PC-3 (cell line): ENCODE data around the gene AP1S1. TPM values are rescaled to one million over a fixed set of nuclear protein-coding genes. Genes with fewer than 3 reads are reported as not detected.

Source experiments
- ATAC-seq: fragments of 200-7000 bp; cut with Tn5 transposase; 2 replicates; pipeline ENCODE4 v1.9.1; 2020; ENCODE audit warnings: mild to moderate bottlenecking, moderate library complexity
- BruUV-seq: library from RNA; stranded (reverse); fragments of 400-500 nt; replicated peaks from 2 replicates; lab custom pipeline; 2021; lab: Mats Ljungman, UMichigan
- CTCF ChIA-PET: fragments of 300-600 bp; sonication (Branson Sonifier 250); formaldehyde crosslinking; loops from one replicate; lab custom pipeline; 2022; ENCODE audit warnings: antibody characterized with exemption; lab: Charles Lee
- POLR2A ChIA-PET: fragments of 300-600 bp; sonication (Branson Sonifier 250); formaldehyde crosslinking; loops from one replicate; lab custom pipeline; 2022; ENCODE audit warnings: antibody characterized with exemption; ENCODE audit not compliant: unreplicated experiment; lab: Charles Lee
- DNase-seq: peaks from one replicate; pipeline ENCODE4 v3.0.0-alpha.2; 2015
- H2AFZ ChIP-seq: fragments of 300-600 bp; sonication (generic); 2 replicates; pipeline ENCODE4 v1.6.0; 2016; ENCODE audit warnings: antibody characterized with exemption, low read length
- H3F3A ChIP-seq: fragments of 300-600 bp; sonication (generic); one replicate; pipeline ENCODE4 v1.6.0; 2017; ENCODE audit warnings: antibody characterized with exemption, low read length, control low read depth, mild to moderate bottlenecking; ENCODE audit not compliant: unreplicated experiment
- H3K27ac ChIP-seq: fragments of 300-600 bp; sonication (generic); 2 replicates; pipeline ENCODE4 v1.5.1; 2016; ENCODE audit warnings: mild to moderate bottlenecking, low read length
- H3K27me3 ChIP-seq: fragments of 300-600 bp; sonication (generic); 2 replicates; pipeline ENCODE4 v1.6.1; 2016; ENCODE audit warnings: low read length, mixed read lengths
- H3K36me3 ChIP-seq: fragments of 300-600 bp; sonication (generic); 2 replicates; pipeline ENCODE4 v1.6.1; 2016; ENCODE audit warnings: low read depth, mixed run types, low read length, mixed read lengths
- H3K4me1 ChIP-seq: fragments of 300-600 bp; sonication (generic); 2 replicates; pipeline ENCODE4 v1.5.1; 2016; ENCODE audit warnings: low read length; ENCODE audit not compliant: insufficient read depth
- H3K4me2 ChIP-seq: fragments of 300-600 bp; sonication (generic); 2 replicates; pipeline ENCODE4 v1.6.0; 2016; ENCODE audit warnings: low read length
- H3K4me3 ChIP-seq: fragments of 300-600 bp; sonication (generic); 2 replicates; pipeline ENCODE4 v1.5.1; 2016; ENCODE audit warnings: mild to moderate bottlenecking, low read length, mixed read lengths
- H3K79me2 ChIP-seq: fragments of 300-600 bp; sonication (generic); 2 replicates; pipeline ENCODE4 v1.6.1; 2017; ENCODE audit warnings: low read length, mixed read lengths
- H3K9ac ChIP-seq: fragments of 300-600 bp; sonication (generic); 2 replicates; pipeline ENCODE4 v1.6.0; 2016; ENCODE audit warnings: mild to moderate bottlenecking, low read length
- H3K9me2 ChIP-seq: fragments of 300-600 bp; sonication (generic); replicated peaks from 2 replicates; pipeline ENCODE4 v1.6.1; 2016; ENCODE audit warnings: mixed run types, low read length, mixed read lengths
- H3K9me3 ChIP-seq: fragments of 300-600 bp; sonication (generic); 2 replicates; pipeline ENCODE4 v1.6.1; 2016; ENCODE audit warnings: low read length, mixed read lengths
- H4K20me1 ChIP-seq: fragments of 300-600 bp; sonication (generic); 2 replicates; pipeline ENCODE4 v1.6.1; 2016; ENCODE audit warnings: low read length, mixed read lengths
- CTCF ChIP-seq: fragments of 300-600 bp; sonication (generic); conservative IDR thresholded peaks from 2 replicates; pipeline ENCODE4 v1.5.1; 2017; ENCODE audit warnings: antibody characterized with exemption, low read depth, mild to moderate bottlenecking, low read length
- EZH2 ChIP-seq: fragments of 300-600 bp; sonication (generic); IDR thresholded peaks from one replicate; pipeline ENCODE4 v1.6.1; 2017; ENCODE audit warnings: antibody characterized with exemption, mild to moderate bottlenecking, low read length; ENCODE audit not compliant: unreplicated experiment
- EZH2phosphoT487 ChIP-seq: fragments of 300-600 bp; sonication (generic); IDR thresholded peaks from 2 replicates; pipeline ENCODE4 v1.6.1; 2018; ENCODE audit warnings: mild to moderate bottlenecking, antibody characterized with exemption, low read length, borderline replicate concordance
- intact Hi-C: fragments of 100-400 bp; cut with micrococcal nuclease; formaldehyde crosslinking; loops from 2 replicates; pipeline ENCODE4 v1.9.0; 2023
- total RNA-seq: library from RNA; depleted of rRNA; stranded (reverse); fragments of >200 nt; gene quantifications from 2 replicates; pipeline ENCODE4 v1.2.3, GENCODE V29; 2014

AP1S1 gene
- total RNA-seq, 1 experiment from 2014 or later: 190 TPM

- TF ChIP-seq CTCF: no peak
- TF ChIP-seq EZH2: no peak
- TF ChIP-seq EZH2phosphoT487: no peak
- Histone ChIP-seq H3K79me2 (no peaks in the 10 kb centered on the region), H3K9me3 (no peaks in the 10 kb centered on the region), H4K20me1 (no peaks in the 10 kb centered on the region), H3K4me1 (peaks cover 41% of the 10 kb centered on the region), H3K4me2 (no peak overlapping the region), H3K27ac (no peak overlapping the region), H3K4me3 (no peak overlapping the region), H3K27me3 (no peaks in the 10 kb centered on the region), H3K9ac (no peak overlapping the region), H3F3A (no peaks in the 10 kb centered on the region), H3K36me3 (no peaks in the 10 kb centered on the region), H3K9me2 (no peaks in the 10 kb centered on the region), H2AFZ (no peak overlapping the region)
- ATAC-seq (no peak), DNase-seq (no peak)
- intact Hi-C loops: loop anchor here (1.0 kb wide), 1 partner anchor 38 kb away; the partner anchor contains the start of gene TRIM56
- ChIA-PET POLR2A (no interaction called here), CTCF (interaction anchor here (0.8 kb wide), 1 partner anchor 38 kb away, joined by 5 read pairs; the partner anchor contains the start of gene TRIM56)
- no TSS peak for BruUV-seq
These were observed 31.2 kb upstream of the AP1S1 start for GRCh38 chr7:101122933-101123702.

- Histone ChIP-seq H3K9me2 (no peaks in the 10 kb centered on the region), H3K79me2 (no peaks in the 10 kb centered on the region), H3F3A (no peaks in the 10 kb centered on the region), H3K9ac (no peak overlapping the region), H2AFZ (no peak overlapping the region), H3K4me1 (peaks cover 42% of the 10 kb centered on the region), H3K9me3 (no peaks in the 10 kb centered on the region), H3K27ac (no peak overlapping the region), H3K4me3 (no peak overlapping the region), H3K36me3 (no peaks in the 10 kb centered on the region), H3K27me3 (no peaks in the 10 kb centered on the region), H3K4me2 (no peak overlapping the region), H4K20me1 (no peaks in the 10 kb centered on the region)
- no peak for TF ChIP-seq EZH2
- no peak for TF ChIP-seq EZH2phosphoT487
- TF ChIP-seq CTCF: no peak
- CTCF ChIA-PET: no interaction called here
- POLR2A ChIA-PET: no interaction called here
- ATAC-seq: no peak
- no peak for DNase-seq
- intact Hi-C loops: loop anchor here (1.0 to 2.0 kb wide), 2 partner anchors 15 to 23 kb away; no protein-coding TSS in a partner anchor
- BruUV-seq: no TSS peak
These were observed 30.6 kb upstream of the AP1S1 start for GRCh38 chr7:101123703-101124068.
